GM12878 (cell line): ENCODE measurements around the gene SCNN1B. TPM values are rescaled to one million over a fixed set of nuclear protein-coding genes. Genes with fewer than 3 reads are reported as not detected.
"Not testable (repeated sequence)": the region's sequence is repeated elsewhere in the genome, so short reads cannot be mapped to it uniquely, and the experiment has no call there.

Experiments used
- ATAC-seq: fragments of 200-7000 bp; cut with Tn5 transposase; 3 replicates; pipeline ENCODE4 v1.9.1; 2020; ENCODE audit warnings: mild to moderate bottlenecking, moderate library complexity
- BruUV-seq: library from RNA; stranded (reverse); fragments of 400-500 nt; replicated peaks from 2 replicates; lab custom pipeline; 2021; lab: Mats Ljungman, UMichigan
- CTCF ChIA-PET: fragments of 300-600 bp; sonication (Branson Sonifier 250); formaldehyde crosslinking; extraction: SDS; loops from one replicate; lab custom pipeline; 2021; ENCODE audit warnings: inconsistent platforms; lab: Yijun Ruan, JAX
- POLR2A ChIA-PET: fragments of 350-600 bp; formaldehyde crosslinking; extraction: SDS; loops from one replicate; lab custom pipeline; 2021; ENCODE audit warnings: inconsistent platforms; lab: Charles Lee
- RAD21 ChIA-PET: fragments of 300-600 bp; sonication (Branson Sonifier 250); formaldehyde crosslinking; loops from one replicate; lab custom pipeline; 2023; ENCODE audit warnings: antibody characterized with exemption; ENCODE audit not compliant: unreplicated experiment; lab: Charles Lee
- SMC1A ChIA-PET: fragments of 300-600 bp; sonication (Branson Sonifier 250); formaldehyde crosslinking; loops from one replicate; lab custom pipeline; 2023; ENCODE audit not compliant: unreplicated experiment, uncharacterized antibody; lab: Charles Lee
- DNase-seq: peaks from one replicate; pipeline ENCODE4 v3.0.0-alpha.2; 2011; ENCODE audit warnings: low read depth, low spot score
- FAIRE-seq: peaks from 3 replicates; lab custom pipeline; 2011; peaks lifted over from hg19 to GRCh38; lab: Jason Lieb, UNC
- H2AFZ ChIP-seq: 2 replicates; pipeline ENCODE4 v1.6.0; 2011; ENCODE audit warnings: low read depth, low read length, control low read depth; ENCODE audit not compliant: control insufficient read depth
- H3K27ac ChIP-seq: 2 replicates; pipeline ENCODE4 v1.5.1; 2011; ENCODE audit warnings: control low read depth; ENCODE audit not compliant: control insufficient read depth, insufficient read depth
- H3K27me3 ChIP-seq, 2 experiments: replicated peaks in 1 of 2; 2 replicates each; pipeline versions ENCODE4 v1.6.0 to v1.6.1; 2011; ENCODE audit warnings: low read length in 1 of 2; ENCODE audit not compliant: control insufficient read depth in 2 of 2, insufficient read depth in 2 of 2
- H3K36me3 ChIP-seq, 2 experiments: 2 replicates each; pipeline ENCODE4 v1.5.1; 2011; ENCODE audit warnings: low read length in 1 of 2; ENCODE audit not compliant: control insufficient read depth in 2 of 2, insufficient read depth in 2 of 2
- H3K4me1 ChIP-seq: 2 replicates; pipeline ENCODE4 v1.6.1; 2011; ENCODE audit warnings: mild to moderate bottlenecking, low read length, moderate library complexity, mixed read lengths; ENCODE audit not compliant: control insufficient read depth, insufficient read depth
- H3K4me2 ChIP-seq: 2 replicates; pipeline ENCODE4 v1.6.0; 2011; ENCODE audit warnings: control low read depth; ENCODE audit not compliant: control insufficient read depth, insufficient read depth
- H3K4me3 ChIP-seq: fragments of 200-600 bp; sonication (generic); 2 replicates; pipeline ENCODE4 v1.5.1; 2016
- H3K79me2 ChIP-seq: 2 replicates; pipeline ENCODE4 v1.6.0; 2011; ENCODE audit warnings: low read length; ENCODE audit not compliant: control insufficient read depth, insufficient read depth
- H3K9ac ChIP-seq: 2 replicates; pipeline ENCODE4 v1.8.0; 2011; ENCODE audit warnings: low read length, control low read depth, mixed read lengths; ENCODE audit not compliant: control insufficient read depth, insufficient read depth
- H3K9me3 ChIP-seq: replicated peaks from 3 replicates; pipeline ENCODE4 v1.5.1; 2011; ENCODE audit warnings: mild to moderate bottlenecking, low read length; ENCODE audit not compliant: control insufficient read depth, insufficient read depth
- H4K20me1 ChIP-seq: 2 replicates; pipeline ENCODE4 v1.6.0; 2011; ENCODE audit not compliant: control insufficient read depth, insufficient read depth
- E4F1 ChIP-seq: fragments of 450-650 bp; IDR thresholded peaks from 2 replicates; pipeline ENCODE4 v1.6.1; 2018; ENCODE audit warnings: borderline replicate concordance, mild to moderate bottlenecking; ENCODE audit not compliant: partially characterized antibody
- WGBS: methylation state at CpG from one replicate; pipeline ENCODE4 v1.1.6; 2016; ENCODE audit warnings: low lambda C conversion rate; ENCODE audit not compliant: insufficient replicate concordance, insufficient coverage; ENCODE audit errors: missing lambda C conversion rate; 5-methylcytosine and 5-hydroxymethylcytosine counted together
- in situ Hi-C: fragments of 300-500 bp; cut with MboI; formaldehyde crosslinking; loops from 9 replicates; pipeline ENCODE4 v1.14.3; 2018; ENCODE audit warnings: mixed read lengths
- intact Hi-C: fragments of 100-400 bp; cut with micrococcal nuclease; formaldehyde crosslinking; loops from one replicate; pipeline ENCODE4 v1.14.2; 2022; ENCODE audit not compliant: unreplicated experiment
- polyA plus RNA-seq, 11 experiments: library from polyadenylated mRNA; depleted of rRNA in 4 of 11; unstranded in 6 of 11; stranded (reverse) in 5 of 11; fragments of >200 nt; fragmentation: Nextera tagmentation in 4 of 11; fragmentation: Illumina TruSeq in 1 of 11; extraction: Ambion mirVana in 4 of 11; extraction: Trizol in 1 of 11; gene quantifications; 1 replicate in 1 of 11; 2 replicates in 10 of 11; pipeline versions ENCODE4 v1.2.1 to v1.2.3, GENCODE V29; 2011 to 2016; ENCODE audit warnings: inconsistent platforms in 2 of 11, missing spikeins in 2 of 11, low read depth in 1 of 11
- total RNA-seq, 4 experiments: library from RNA; depleted of rRNA in 3 of 4; stranded (reverse); fragments of >200 nt in 3 of 4; fragmentation: Illumina TruSeq in 1 of 4; extraction: Trizol in 1 of 4; gene quantifications; 2 replicates each; pipeline versions ENCODE4 v1.2.1 to v1.2.3, GENCODE V29; 2013 to 2021

The SCNN1B gene
- total and polyA plus RNA-seq, 10 of the 15 experiments (the other 5 are each of a cell fraction or from before 2014, with no cell fraction given), result 0.28 to 1.5 (median 0.64) TPM

GRCh38 chr16:23298290-23298915, 3.7 kb upstream of the SCNN1B start:
- ATAC-seq (no peak), DNase-seq (no peak), FAIRE-seq (no peak)
- no peaks in the 10 kb centered on the region for H3K36me3 ChIP-seq
- H3K9me3 ChIP-seq, result no peaks in the 10 kb centered on the region
- in situ Hi-C loops (no loop called here), intact Hi-C loops (no loop called here)
- SMC1A ChIA-PET, result interaction anchor here (1.8 to 6.3 kb wide), 4 partner anchors 10 to 136 kb away, joined by 5 to 59 read pairs (median 7); no protein-coding TSS in a partner anchor
- peaks cover 2 to 3% of the 10 kb centered on the region in 2 experiments; a peak in 2 of 4 replicates for H3K27me3 ChIP-seq
- H3K9ac ChIP-seq, result no peak overlapping the region
- H3K4me2 ChIP-seq, result no peak overlapping the region
- no TSS peak for BruUV-seq
- H3K4me1 ChIP-seq, result peaks cover 8% of the 10 kb centered on the region; the same call in 1 of the 2 replicates
- POLR2A ChIA-PET, result no interaction called here
- no peaks in the 10 kb centered on the region for H4K20me1 ChIP-seq
- no peak overlapping the region for H3K27ac ChIP-seq
- CTCF ChIA-PET, result interaction anchor here (1.1 to 7.2 kb wide), 6 partner anchors 10 to 136 kb away, joined by 3 to 83 read pairs (median 4); no protein-coding TSS in a partner anchor
- H3K4me3 ChIP-seq, result no peak overlapping the region
- H3K79me2 ChIP-seq, result no peaks in the 10 kb centered on the region
- RAD21 ChIA-PET, result interaction anchor here (1.0 kb wide), 1 partner anchor 136 kb away, joined by 3 read pairs; no protein-coding TSS in a partner anchor
- WGBS, result 37% methylated on average over 6 of the region's 6 CpGs
- TF ChIP-seq E4F1, result no peak
- H2AFZ ChIP-seq, result no peak overlapping the region

- H3K4me2 ChIP-seq, DNase-seq, FAIRE-seq, H3K27ac ChIP-seq, POLR2A ChIA-PET, H4K20me1 ChIP-seq, H3K27me3 ChIP-seq, in situ Hi-C loops, H3K36me3 ChIP-seq, H2AFZ ChIP-seq, H3K9me3 ChIP-seq, BruUV-seq, H3K4me1 ChIP-seq, H3K79me2 ChIP-seq, ATAC-seq, intact Hi-C loops, RAD21 ChIA-PET, H3K9ac ChIP-seq, H3K4me3 ChIP-seq: not testable (repeated sequence)
- ChIA-PET SMC1A (interaction anchor here (0.6 to 1.2 kb wide), 2 partner anchors 9 to 134 kb away, joined by 3 to 4 read pairs; no protein-coding TSS in a partner anchor), CTCF (interaction anchor here (6.6 kb wide), 1 partner anchor 135 kb away, joined by 77 read pairs; no protein-coding TSS in a partner anchor)
- 95% methylated on average over 3 of the region's 3 CpGs for WGBS
These were observed 2.3 kb upstream of the SCNN1B start for GRCh38 chr16:23299815-23300214.
